Measurements from ENCODE around the gene IARS1.

Gene IARS1

DNA sequence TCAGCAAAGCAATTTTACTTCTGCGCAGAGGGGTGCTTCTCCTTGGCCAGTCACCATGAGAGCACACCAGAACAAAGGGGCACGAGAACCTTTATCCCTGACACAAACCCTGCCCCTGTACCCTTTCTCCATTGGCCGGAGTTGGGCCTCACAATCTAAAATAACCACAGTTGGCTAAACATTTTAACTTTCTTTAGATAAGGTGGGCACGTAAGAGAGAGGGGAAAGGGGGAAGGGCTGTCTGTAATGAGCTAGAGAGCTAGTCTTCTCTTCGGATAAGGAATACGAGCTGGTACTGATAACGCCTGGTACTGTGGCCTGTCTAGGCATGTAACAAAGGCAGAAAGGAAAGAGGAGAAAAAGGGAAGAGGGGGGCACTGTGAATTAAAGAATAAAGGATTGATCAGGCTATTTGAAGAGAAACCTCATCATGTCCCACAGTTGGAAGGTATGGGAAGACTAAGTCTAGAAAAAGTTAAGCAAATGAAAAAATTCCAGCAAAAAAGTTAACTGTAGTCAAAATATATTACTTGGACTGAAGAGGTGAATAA lies 1.8 kb upstream of the IARS1 start:
- DNase-seq (ENCODE audit: low spot score), result no peak

DNA sequence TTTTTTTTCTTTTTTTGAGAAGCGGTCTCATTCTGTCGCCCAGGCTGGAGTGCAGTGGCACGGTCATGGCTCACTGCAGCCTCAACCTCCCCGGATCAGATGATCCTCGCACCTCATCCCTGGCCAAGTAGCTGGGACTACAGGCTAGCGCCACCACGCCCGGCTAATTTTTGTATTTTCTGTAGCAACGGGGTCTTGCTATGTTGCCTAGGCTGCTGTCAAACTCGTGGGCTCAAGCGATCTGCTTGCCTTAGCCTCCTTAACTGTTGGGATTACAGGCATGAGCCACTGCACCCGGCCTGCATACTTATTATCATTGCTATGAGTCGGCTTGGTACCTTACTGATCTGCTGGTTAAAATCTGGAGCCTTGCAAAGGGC lies 790 bp upstream of the IARS1 start:
- DNase-seq (ENCODE audit: low spot score), result no peak

DNA sequence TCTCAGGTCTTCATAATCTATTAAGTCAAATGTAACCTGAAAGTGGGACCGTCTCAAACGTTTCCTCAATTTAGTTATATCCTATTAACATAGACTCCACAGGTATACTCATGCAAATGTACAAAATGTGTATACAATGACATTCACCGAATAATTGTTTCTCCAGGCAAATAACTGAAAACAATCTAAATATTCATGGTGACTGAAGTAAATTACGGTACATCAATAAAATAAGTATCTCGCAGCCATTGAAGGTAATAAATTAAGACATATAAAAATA lies 482 bp downstream of the IARS1 start:
- DNase-seq (ENCODE audit: low spot score), result no peak

DNA sequence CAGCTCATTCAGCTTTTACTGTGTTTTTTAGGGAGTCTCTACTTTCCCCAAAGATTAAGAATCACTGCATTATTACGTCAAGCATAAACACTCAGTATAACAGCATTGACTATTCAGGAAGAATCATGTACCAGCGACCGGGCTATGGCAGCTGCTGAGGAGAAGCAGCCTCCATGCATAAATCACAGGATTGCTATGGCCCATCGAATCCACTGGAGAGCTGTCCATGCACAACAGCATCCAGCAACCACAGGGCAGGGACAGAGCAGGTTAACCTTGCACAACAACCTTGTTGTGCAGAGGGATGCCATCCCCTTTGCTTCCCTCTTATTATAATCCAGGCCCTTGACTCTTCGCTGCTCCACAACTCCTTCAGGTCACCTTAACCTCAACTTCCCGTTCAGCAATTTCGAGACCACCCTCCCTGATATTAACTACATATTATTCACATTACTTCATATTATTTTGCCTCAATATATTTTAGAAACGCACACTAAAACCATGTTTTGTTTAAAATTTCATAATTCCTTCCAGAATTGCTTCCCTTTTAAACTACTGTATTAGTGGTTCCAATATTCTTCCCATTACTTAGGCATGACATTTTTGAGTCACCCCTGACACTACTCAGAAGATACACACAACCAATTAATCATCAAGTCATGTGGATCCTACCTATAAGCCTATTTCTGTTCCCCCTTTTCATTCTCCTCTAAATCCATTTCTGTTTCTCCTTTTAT lies 991 bp downstream of the IARS1 start:
- DNase-seq (ENCODE audit: low spot score), result no peak

DNA sequence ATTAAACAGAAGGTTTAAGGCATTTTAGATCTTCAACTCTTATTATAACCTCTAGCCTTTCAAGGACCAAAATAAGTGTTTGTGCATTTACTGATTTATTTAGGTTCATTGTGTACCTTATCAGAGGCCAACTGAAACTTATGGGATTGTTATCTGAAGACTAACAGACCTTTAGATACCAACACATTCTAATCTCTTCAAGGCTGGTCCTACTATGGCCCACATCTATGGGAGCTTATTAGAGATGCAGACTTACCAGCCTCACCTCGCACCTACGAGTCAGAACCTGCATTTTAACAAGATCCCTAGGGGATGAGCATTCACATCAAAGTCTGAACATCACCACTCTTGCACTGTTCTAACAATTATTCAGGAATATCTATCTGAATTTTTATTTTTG lies 1.9 kb downstream of the IARS1 start:
- DNase-seq (ENCODE audit: low spot score), result no peak

DNA sequence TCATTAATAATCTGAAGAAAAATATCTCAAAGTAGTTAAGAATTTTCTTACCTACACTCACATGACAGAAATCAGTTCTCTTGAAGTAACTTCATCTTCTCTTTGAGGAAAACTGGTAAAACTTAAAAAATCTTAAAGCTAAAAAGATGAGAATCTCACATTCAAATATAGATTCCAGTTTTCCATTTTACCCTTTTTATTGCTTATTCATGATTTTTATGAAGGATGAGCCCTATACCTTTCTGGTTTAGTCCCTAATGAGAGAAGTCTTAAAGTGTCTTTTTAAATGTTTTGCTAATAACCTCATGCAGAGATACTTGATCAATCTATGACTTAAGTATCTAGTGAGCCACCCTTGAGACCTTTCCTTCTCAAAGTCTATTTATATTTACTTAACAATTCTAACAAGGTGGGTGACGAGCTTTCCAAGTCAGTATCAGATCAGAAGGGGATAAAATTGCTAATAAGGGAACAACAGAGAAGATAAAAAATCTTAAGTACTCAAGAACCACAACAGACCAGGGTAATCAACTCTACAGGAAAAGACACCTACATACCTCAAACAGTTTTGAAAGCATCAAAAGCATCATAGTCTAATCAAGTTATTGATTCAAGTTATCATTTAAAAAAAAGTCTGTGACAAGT lies 2.6 kb downstream of the IARS1 start:
- DNase-seq (ENCODE audit: low spot score), result no peak

DNA sequence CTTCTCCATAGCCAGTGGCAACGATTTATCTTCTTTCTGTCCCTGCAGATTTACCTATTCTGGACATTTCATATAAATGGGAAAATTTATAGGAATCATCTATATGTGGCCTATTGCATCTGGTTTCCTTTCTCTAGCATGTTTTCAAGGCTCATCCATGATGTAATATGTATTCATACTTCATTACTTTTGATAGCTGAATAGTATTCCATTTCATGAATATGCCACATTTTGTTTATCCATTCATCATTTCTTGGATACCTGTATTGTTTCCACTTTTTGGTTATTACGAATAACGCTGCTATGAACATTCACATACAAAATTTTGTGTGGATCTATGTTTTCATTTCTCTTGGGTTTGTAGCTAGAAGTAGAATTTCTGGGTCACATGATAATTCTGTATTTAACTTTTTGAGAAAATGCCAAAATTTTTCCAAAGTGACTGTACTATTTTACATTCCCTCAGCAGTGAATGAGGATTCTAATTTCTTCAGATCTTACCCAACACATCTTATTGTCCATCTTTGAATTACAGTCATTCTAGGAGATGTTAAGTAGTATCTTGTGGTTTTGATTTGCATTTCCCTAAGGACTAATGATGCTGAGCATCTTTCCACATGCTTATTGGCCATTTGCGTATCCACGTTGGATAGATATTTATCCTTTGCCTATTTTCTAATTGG lies 3.6 kb downstream of the IARS1 start:
- DNase-seq (ENCODE audit: low spot score), result no peak

DNA sequence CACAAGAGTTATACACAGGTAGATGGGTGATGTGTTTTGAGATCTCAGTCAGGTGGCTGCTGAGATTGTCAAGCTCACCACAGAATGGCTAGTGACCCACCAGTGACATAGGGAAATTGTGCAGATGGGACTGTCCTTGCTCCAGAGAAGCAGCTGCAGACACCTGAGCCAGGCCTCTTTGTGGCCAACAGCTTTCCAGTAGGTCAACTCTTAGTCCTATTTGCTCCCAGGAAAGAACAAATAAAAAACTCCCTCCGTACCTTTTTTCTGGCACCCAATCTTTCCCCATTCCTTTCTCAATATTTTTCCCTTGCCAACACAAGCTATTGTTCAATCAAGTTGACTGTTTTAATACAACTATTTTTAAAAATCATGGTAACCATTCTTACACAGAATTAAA lies 14.2 kb downstream of the IARS1 start:
- no peak for DNase-seq (ENCODE audit: low spot score)

DNA sequence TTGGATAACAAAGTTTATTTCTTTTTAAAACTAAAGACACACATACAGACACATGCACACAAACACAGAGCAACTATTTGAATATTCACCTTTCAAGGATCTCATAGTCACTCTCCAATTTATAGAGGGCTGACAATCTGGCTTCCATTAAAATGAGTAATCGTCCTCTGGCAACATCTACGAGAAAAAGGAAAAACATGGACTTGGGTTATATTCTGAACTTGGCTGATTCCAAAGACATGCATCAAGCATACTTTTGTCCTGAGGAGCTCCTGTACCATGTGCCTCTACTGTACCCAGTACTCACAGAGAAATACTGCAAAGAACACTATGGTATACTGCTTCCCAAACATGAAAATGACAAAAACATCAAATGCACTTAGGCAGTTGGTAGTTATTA lies 15.4 kb downstream of the IARS1 start:
- DNase-seq (ENCODE audit: low spot score), result no peak

DNA sequence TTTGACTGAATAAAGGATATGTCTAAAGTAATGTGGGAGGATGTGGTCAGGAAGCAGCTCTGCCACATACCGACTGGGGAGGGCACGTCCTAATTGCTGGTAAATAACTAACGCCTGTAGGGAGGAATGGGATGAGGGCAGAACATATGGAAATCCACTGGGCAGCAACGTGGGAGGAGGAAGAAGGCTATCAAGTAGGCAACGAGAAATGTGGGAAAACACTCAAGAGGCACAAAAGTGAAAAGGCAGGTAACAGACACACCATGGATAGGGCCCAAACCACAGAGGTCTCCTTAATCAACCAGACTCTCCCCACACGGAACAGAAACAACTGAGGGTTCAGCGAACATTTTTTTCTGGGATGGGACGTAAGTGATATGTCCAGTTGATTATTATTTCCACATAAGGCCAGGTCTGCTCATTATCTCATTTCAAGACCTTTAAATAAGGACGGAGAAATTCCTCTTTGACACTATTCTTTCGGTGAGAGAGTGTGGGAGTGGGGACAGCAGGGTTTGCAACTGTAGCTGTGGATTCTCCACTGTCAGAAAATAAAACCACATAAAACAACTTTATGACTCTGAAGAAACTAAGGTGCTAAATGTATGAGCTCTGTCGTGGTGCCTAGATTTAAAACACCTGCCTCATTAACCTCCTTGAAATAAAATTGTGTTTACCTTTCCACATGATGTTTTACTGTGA lies 17.0 kb downstream of the IARS1 start:
- no peak for DNase-seq (ENCODE audit: low spot score)

DNA sequence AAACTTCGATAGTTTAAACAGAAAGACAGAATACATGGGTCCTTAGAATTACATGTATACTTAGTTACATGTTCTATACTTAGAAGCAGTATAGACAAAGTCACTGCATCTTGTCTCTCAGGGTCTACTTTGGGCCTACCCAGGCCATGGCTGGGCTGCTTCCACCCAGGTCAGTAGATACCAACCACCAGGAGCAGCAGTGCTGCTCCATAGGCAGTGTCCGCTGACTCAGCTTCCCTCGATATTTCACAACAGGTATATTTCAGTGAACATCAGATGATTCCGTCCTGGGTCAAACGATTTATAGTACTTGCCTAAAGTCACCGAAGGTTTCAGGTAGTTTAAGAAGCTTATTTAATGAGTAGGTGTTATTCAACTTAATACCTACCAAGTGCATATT lies 18.0 kb downstream of the IARS1 start:
- no peak for DNase-seq (ENCODE audit: low spot score)

DNA sequence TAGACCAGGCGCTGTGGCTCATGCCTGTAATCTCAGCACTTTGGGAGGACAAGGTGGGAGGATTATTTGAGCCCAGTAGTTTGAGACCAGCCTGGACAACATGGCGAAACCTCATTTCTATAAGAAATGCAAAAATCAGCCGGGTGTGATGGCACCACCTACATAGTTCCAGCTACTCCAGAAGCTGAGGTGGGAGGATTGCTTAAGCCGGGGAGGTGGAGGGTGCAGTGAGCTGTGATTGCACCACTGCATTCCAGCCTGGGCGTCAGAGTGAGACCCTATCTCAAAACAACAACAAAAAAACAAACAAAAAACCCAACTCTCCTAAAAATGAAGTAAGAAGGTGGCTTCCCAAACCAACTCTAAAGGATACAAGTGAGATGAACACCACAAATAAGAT lies 23.0 kb downstream of the IARS1 start:
- no peak for DNase-seq (ENCODE audit: low spot score)

DNA sequence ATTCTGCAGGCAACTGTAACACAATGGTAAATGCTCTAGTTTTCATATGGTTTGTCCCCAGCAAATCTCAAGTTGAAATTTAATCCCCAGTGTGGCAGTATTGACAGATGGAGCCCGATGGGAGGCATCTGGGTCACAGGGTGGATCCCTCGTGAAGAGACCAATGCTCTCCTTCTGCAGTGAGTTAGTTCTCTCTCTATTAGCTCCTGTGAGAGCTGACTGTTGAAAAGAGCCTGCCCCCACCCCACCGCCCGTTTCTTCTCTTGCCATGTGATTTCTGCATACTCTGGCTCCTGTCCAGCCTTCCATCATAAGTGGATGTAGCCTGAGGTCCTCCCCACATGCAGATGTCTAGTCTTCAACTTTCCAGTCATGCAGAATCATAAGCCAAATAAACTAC lies 27.0 kb downstream of the IARS1 start:
- no peak for DNase-seq (ENCODE audit: low spot score)

DNA sequence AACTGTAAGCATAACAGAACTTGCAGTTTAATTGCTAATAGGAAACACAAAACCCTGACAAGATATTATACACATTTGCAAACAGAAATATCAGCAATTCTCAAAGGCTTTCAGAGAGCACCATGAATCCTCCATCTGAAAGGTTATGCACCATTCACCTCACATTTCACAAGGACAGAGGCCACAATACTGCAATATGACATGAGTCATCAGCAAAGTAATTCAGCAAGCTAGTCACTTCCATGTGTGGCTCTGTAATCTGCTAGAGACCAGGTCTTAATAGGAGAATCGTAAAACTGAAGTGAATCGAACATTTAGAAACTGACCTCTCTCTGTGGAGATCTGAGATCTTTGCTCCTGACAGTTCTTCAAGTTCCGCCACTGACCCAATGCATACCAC lies 28.3 kb downstream of the IARS1 start:
- DNase-seq (ENCODE audit: low spot score), result no peak

DNA sequence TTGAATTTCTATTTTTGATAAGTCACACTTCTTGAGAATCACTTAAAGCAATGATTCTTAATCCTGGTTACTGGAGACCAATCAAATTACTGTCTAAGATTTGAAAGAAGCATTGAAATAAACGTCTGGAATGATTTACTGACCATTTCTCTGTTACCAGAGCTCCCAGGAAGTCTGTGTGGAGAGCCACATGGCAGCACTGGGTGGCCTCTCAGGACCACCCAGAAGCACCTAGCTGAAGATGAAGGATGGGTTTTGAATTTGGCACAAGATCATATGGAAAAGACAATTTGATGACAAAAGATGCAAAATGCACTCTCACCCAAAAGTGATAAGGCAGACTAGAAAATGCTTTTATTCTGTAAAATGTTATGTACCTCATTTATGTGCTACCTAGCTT lies 30.4 kb downstream of the IARS1 start:
- no peak for DNase-seq (ENCODE audit: low spot score)

DNA sequence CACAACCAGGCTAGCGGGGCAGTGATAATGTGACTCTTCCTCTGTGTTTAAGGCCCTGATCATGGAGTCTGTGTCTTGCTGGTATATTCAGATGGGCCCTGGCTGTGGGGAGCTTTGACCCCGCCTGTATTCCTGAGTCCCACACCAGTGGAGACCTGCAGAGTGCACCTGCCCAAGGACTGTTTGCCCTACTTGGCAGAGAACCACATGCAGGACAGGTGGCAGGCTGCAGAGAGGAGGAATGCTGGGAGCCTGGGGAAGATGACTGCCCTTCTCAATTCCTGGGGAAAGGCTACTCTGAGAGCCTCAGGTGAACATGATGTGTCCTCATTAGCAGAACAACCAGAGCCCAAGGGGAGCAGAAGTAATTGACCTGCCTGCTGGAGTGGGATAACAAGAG lies 36.2 kb downstream of the IARS1 start:
- no peak for DNase-seq (ENCODE audit: low spot score)

DNA sequence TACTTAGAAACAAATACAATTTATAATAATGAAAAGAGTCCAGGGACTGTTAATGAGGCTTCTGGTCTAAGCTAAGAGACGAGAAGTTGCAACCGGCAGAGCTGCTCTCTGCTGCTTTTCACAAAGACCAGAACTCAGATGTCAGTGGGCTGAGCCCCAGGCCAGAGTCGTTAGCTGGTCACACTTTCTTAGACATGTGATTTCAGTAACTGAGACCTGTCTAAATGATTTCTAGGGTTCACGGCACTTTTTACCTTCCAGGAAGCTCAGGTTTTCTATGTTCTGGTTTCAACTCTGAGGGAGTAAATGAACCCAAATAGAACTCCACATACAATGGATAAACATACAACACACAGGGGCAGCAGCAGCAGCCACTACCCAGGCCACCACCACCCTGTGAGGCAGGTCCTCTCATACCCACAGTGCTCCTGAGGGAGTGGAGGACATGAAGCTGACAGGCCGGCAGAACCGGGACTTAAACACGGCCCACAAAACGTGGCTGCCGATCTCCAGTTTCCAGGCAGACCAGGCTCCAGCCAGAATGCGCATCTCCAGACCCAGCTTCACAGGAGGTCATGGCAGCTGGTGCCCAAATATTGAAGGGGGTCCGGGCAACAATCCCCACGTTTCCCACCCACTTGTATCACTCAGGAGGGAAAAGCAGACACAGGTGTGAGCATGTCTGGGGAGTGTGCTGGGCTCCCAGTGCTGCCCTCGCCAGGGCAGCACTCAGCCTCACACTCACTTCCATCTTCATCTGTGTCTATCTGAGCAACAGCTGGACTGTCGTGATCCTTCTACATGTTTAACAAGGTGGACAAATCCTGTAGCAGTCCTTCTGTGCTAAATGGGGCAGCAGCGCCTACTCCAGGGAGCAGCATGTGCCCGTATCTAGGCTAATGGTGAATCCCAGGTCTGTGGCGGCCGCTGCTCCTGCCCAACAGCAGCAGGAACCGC lies 38.8 kb downstream of the IARS1 start:
- DNase-seq (ENCODE audit: low spot score), result no peak

DNA sequence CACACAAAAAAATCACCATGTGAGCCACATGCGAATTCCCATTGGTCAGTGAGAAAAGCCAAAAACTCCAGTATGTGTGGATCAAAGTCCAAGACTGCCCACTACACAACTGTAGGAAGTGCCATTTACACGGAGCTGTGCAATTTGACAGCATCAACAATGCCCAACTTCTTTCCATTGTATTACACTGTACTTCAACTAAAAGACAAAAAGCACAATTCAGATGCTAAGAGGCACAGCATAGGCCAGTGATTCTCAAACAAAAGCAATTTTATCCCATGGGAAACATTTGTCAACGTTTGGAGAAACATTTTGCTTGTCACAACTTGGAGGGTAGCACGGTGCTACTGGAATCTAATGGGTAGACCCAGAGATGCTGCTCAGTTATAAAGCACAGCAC lies 39.8 kb downstream of the IARS1 start:
- no peak for DNase-seq (ENCODE audit: low spot score)

DNA sequence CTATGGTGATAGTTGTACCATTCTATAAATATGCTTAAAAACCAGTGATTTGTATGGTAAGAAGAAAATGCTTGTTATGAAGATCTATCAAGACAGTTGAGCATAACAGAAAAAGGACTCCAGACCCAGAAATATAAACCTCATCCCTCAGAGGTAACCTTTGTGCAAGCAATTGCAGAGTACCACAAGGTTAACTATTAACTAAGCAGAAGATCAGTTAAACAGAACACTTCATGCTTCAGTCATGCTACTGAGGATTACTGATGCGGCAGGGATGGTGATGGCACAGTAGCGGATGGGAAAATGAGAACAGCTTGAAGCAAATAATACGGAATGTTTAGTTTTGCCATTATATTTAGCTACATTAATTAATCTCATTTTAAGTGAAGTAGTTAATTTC lies 45.5 kb downstream of the IARS1 start:
- no peak for DNase-seq (ENCODE audit: low spot score)

DNA sequence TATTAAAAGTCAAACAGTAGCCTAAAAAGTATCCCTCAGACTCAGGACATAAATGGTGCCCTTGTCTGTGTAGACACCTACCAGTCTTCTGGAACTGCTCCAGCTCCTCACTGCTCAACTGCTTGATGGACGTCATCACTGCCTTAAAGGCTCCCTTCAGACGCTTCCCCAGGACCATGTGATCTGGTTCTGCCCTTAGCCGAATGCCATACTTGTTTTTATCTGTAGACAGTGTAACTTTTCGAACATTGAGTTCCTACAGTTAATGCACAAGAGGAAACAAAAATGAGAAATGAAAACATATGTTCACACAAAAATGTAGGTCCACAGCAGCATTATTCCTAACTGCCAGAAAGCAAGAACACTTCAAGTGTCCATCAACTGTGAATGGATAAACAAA lies 46.2 kb downstream of the IARS1 start:
- DNase-seq (ENCODE audit: low spot score), result no peak

DNA sequence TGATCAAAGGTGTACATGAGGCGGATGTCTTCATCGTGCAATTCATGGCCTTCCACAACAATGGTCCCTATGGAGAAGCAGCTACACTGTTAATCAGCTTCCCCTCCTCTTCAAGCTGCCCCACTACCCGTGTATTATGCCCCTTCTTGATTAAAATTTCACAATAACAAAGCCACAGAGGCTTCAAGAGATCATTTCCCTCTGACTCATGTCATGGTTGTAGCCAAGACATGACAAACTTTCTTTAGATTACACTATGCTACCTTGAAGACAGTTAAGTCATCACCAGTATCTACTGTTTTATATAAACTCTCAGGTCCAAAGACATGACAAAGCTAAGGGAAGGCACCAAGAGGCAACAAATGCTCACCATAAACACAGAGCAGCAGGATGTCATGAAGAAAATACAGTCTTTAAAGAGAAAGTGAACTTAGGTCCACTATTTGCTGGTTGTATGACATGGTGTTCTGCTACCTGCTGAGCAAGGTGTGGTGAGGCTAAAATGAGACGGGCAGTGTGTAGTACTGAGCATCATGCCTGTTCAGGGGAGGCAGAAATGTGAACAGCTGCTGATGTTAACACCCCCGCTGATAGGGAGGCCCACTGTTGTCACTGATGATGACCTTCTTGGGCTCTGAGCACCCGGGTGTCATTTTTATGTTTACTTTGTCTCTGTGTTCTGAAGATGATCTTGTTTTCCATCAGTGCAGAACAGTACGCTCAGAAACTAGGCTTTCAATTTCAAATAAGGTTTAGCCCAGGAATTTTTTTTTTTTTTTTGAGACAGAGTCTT lies 48.3 kb downstream of the IARS1 start:
- DNase-seq (ENCODE audit: low spot score), result no peak

Measured in CD4-positive, alpha-beta T cell treated with Interleukin-2 at 100 ng/mL for 4 hours (primary cell).